Embryonic facial prominence (tissue), 1 donor: Measurements from ENCODE around the gene OLFML1.

Experiments used
- DNase-seq: peaks from one replicate; pipeline ENCODE4 v3.0.0-alpha.2; 2016; ENCODE audit errors: extremely low spot score

OLFML1 gene

DNA sequence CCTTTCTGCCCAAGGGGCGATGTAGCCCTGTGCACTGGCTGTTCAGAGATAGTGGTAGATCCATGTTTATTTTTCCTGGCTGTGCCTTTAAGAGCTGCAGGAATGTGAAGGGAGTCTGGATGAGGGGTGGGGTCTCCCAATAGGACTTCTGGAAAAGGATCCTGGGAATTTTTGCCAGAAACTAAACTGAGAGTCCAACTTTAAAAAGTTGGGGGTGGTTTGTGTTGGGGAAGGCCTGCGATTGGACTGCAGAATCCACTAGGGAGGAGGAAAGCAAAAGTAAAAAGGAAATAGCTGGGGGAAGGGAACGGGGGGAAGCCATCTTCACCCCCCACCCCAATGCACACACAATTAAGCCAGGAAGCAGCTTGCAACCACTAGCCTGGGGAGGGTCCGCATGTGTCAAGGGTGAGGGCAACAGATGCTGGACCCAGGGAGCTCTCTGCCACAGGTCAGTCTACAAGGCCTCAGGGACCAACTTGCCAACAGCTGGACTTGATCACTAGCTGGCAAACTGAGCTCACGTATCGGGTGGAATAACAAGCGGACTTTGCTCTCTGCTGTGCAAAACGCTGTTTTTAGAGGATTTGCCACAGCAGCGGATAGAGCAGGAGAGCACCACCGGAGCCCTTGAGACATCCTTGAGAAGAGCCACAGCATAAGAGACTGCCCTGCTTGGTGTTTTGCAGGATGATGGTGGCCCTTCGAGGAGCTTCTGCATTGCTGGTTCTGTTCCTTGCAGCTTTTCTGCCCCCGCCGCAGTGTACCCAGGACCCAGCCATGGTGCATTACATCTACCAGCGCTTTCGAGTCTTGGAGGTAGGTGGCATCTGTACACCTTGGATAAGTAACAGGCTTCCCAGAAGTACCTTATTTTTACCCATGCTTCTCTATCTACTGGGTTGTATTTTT lies at the start of gene OLFML1:
TSS of gene OLFML1 (plus strand) at position 321 of the 912 bp plus-strand sequence. CDS start at position 691, 370 bp downstream.
- peak; percentile 41 for DNase-seq

DNA sequence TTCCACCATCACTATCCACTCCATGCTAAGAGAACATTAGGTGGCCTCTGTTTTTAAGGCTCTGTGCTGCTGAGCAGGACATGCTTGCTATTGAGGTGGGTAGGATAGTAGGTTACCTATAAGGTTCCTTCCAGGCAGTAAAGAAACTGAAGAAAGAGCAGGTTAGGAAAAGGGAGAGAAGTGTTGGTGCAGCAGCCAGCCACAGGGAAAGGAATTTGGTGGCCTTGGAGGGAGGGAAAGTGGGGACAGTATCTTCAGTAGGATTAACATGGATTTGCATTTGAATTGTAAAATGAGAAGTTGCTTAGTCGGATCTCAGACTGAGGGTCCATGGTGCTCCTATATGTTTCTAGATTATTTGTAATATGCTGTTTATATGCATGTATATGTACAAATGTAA lies 49.2 kb upstream of the OLFML1 start:
- no peak for DNase-seq

DNA sequence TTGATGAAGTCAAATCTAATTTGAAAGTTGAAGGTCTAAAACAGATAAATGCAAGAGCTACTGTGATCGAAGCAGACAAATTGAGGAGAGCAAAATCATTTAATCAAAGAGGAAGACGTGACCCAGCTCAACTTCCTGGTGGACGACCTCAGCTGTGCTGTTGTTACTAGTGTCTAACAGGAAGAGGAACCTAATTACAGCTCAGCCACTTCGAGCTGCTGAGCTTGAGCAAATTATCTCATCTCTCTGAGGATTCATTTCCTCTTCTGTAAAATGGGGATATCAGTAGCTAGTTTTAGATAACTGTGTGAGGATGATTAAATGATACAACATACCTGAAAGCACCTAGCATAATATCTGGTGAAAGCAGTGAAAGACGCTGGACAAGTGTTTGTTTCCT lies 48.6 kb upstream of the OLFML1 start:
- DNase-seq, result no peak

DNA sequence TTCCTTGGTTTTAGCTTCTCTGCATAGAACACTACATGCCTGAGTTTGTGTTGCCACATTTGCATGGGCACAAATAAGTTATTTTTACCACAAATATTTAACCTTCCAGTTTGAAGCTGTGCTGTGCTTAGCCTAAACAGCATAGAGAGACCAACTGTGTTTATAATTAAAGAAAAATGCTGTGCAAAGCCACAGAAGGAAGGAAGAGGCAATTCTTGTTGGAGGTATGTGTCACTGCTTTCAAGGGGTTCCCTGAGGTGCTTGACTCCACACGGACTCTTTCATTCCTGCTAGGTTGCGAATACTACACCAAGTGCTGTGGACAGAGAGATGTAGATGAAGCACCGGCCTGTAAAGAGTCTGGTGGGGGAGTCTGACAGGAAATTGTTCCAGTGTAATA lies 47.6 kb upstream of the OLFML1 start:
- DNase-seq, result no peak

DNA sequence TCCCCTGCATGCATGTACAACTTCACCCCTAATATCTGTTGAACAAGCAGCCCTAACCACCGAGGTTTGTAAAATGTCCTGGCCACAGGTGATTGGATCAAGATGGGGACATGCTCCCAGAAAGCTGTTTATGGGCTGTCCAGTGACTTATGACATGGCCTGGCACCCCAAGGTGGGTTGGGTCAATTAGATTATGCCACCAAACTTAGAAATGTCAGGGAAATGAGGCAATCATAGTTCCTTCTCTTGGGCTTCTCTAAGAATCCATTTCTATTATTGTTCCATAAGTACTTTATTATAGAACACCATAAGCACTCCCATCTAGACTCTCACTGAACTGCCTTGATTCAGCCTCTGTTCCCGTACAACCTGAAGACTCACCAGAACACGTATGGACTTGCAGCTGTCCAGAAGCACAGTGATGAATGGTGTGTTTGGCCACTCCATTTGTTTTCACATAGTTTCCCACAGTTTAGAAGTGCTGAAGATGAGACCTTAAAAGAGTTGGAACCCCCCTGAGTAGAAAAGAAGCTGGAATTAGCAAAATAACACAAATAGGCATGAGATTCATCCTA lies 45.5 kb upstream of the OLFML1 start:
- DNase-seq, result no peak

DNA sequence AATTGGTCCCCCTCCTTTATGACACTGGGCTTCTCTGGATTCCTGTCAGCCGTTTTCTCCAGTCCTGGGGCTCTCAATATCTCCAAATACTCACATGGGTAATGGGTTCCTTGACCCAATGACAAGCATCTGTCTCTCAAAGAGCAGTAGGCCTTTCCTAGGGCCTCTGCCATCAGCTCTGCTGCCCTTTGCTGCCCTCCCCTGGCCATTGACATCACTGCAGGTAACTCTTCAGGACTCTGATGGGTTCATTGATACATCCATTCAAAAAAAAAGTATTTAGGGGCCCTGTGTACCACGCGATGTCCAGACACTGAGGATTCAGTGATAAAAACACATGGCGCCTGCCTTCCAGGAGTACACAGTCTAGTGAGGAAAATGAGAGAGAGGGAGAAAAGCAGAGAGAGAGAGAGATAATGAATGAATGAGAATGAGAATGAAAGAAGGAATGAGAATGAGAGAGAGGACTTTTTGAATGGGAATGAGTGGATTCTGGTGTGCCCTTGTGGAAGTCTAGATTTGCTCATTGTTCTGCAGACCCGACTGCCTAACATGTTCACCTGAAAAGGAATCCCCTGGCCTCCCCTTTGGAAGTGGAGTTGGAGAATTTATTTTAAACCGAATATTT lies 42.6 kb upstream of the OLFML1 start:
- DNase-seq, result no peak

DNA sequence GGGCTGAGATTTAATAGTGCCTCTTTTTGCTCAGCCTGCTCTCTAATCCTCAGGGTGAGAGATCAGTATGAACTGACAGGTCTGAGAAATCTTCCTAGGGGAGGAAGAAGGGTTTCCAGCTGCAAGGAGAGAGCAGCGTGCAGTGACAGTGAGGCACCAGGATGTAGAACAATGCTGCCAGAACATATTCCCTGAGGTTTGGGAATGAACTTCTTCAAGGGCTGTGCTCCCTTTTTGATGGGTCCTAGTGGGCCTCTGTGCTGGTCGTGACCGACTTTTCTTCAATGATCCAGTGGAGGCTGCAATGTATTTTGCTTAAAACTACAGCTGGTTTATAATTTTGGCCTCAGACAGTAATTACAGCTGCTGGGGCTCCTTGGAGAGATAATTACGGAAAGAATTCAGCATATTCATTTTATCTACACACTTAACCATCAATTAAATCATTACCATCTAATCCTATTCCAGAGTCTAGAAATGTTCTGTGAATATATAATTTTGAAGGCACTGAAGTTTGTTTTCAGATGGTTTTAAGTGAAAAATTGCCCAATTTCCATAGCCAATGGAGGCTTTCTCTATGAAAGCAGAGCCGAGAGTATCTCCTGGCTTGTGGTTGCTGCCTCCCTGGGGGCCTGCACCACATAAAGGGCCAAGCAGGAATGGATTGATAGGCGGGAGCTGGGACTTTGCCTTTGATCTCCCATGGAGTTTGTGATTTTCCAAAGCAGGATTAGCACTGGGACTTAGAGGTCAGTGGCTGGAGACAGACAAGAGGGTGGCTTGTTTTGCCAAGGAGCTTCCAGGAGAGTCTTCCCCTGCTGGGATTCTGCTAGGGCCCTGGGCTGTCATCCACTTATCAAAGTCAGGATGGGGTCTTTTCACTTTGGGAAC lies 41.0 kb upstream of the OLFML1 start:
- no peak for DNase-seq

DNA sequence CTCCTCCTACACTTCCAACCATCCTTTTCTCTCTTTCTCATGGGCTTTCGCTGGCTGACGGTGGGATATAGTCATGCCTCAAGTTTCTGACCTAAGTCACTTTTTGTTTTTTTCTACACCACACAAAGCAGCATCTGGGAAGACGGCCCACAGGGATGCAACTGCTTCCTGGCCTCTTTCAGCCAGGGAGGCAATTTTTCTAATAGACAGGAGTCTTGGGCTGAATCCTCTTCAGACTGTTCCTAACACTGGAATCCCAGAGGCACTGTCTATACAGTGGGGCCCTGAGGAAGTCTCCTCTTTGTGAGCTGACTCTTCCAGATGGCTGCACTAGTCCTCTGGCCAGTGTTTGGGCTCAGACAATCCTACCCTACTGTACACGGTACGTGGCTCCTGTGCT lies 39.7 kb upstream of the OLFML1 start:
- no peak for DNase-seq

DNA sequence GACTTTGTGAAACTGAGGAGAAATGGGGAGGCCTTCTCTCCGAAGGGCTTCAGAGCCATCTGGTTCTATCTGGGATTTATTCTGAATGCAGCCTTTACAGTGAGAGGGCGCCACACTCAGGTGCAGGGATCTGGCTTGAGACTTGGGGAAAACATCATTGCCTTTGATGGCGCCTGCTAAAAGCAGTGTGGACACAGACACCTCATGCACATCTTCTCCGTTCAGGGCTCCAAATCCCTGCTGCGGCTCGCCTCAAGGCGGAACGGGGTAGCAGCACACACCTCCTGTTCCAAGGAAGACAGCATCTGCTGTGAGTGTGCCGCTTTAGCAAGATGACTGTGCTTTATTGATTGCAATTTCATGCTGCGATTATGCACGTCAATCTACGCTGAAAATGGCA lies 37.1 kb upstream of the OLFML1 start:
- no peak for DNase-seq

DNA sequence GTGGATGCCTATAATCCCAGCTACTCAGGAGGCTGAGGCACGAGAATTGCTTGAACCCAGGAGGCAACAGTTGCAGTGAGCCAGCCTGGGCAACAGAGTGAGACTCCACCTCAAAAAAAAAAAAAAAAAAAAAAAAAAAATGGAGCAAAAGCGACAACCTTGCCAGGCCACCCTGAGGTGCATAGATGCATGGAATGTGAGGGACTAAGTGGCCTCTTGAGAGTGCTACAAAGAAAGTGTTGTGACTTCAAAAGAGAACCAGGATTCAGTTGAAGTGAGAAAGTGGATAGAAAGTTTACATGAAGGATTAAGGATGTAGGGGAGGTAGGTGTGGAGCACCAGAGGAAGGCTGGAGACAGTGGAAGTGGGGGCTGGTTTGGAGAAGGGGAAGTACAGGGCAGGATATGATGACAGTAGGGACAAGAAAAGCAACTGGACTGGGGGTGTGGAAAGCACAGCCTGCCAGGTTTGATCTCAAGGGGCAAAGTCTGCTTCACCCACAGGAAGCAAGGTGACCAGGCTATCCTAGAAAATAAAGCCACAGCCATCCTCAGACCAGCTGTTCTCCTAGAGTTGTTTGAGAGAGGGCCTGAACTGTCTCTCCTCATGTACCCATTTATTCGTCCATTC lies 36.0 kb upstream of the OLFML1 start:
- no peak for DNase-seq

DNA sequence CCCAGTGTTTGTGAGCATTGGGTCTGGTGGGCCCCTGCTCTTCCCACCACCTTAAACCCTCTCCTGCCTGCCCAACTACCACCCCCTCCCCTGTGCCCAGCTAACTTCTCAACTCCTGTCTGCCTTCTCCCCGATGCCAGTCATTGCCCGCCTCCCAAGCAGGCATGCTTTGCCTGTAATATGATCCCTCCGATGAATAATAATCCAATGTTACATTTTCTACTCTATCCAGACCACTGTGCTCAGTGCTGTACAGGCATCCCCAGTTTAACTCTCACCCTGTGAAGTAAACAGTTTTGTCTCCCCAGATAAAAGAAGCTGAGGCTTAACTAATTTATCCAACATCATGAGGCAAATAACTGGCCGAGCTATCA lies 35.5 kb upstream of the OLFML1 start:
- no peak for DNase-seq

DNA sequence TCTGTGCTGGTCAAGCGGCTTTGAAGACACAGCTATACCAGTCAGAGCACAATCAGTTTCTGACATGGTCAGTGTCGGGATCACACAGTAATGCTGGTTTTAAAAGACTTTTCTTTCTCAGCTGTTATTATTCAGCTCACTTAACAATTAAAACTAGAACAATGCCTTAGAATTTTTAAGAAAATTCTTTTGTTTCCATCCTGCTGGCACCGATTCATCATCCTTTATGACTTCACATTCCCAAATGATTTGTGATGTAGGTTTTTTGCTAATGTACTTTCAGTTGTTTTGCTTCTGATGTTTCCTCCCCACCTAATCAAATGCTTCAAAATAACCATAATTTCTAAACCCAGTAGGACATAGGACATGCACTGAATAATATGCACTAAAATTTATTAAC lies 34.5 kb upstream of the OLFML1 start:
- no peak for DNase-seq

DNA sequence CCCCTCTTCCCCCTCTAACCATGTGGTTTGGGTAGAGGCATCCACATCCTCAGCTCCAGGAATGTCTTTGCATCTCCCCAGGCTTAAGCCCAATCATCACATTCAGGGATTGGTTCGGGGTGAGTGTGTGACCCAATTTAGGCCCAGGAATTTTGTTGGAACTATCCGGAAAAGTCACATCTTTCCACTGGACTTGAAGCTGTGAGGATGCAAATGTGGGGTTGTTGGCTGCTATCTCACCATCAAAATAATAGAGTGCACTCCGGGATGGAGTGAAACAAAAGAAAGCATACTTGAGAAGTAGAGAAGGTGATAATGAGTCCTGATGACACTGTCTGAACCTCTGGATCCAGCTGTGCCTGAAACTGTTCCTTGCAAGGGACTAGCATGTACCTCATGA lies 33.8 kb upstream of the OLFML1 start:
- no peak for DNase-seq

DNA sequence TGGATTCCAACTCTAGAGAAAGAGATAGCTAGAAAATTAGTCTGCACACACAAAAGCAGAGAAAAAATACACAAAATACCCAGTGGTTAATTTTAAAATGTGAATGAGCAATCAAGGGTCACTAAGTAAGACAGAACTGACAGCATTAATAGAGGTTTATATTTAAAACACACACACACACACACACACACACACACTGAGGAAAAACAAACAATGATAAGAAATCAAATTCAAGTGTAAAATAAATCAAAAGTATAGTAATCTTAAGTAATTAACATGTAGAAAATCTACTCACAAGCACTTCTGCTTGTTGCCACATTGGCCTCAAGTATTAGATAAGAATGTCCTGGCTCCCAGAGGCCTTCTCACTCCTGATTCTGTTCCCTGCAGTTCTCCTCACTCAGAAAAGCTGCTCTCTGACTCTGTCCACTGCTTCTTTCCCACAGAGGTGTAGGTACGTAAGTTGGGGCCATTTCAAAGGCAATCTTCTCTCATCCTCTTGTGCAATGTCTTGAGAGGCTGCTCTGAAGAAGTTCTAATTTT lies 33.3 kb upstream of the OLFML1 start:
- DNase-seq, result no peak

DNA sequence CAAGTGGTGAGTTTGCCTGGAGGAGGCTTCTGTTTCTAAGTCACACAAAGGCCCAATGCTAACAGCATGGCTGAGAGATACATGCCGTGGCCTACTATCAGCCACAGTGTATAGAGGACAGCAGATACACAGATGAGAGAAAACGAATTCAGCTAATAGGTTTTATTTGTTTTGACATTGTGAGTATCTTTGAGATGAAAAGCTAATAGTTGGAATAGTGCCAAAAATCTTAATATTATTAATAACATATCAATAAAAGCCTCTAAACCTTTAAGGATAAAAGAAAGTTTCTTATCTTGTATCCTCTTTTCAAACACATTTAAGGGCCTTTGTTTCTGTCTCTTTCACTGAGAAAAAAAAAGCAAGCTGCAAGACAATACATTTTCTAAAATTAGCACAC lies 30.5 kb upstream of the OLFML1 start:
- DNase-seq, result no peak

DNA sequence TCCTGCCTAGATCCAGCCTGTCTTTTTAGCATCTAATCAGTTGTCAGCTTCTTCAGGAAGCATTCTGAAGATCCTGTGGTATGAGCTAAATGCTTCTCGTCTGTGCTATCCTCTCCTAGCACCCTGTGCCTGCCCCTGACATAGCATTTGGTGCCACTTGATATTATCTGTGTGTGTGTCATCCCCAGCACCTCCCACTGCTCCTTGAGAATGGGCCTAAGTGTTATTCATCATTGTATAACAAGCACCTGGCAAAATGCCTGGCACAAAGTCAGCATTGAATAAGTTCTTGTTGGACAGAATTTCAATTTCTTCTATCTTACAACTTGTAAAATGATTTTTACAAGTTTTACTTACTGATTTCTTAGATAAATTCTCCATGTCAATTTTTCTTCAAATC lies 28.1 kb upstream of the OLFML1 start:
- DNase-seq, result no peak

DNA sequence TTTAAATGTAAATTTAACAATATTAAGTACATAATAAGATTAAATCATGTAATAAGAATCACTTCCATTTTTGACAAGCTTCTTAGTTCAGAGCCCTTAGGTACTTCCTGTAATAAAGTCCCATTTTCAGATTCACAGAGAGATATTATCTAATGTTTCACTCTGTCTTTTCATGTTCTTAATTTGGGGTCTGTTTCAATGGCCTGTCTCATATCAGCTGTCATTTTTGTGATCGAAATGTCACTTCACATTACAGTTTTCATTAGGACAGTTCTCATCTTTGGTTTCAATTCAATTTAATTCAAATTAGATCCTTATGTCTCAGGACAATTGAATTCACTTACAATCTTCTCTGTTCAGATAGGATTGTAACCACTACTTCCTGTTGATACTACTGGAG lies 22.6 kb upstream of the OLFML1 start:
- no peak for DNase-seq

DNA sequence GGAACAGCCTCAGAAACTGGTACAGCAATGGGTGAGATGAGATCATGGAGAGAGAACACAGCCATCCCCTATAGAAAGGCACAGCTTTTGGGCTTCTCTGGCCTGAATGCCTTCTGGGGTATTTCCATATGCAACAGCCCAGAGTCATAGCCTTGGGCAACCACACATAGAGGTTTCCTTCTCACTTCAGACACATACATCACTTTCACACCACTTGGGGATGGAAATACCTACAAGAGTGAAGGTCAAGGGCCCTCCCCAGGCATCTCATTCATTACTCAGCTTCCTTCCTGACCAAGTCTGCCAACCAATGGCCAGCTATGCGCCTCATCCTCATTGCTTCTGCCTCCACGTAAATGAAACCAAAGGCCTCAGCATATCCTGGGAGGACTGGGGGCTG lies 17.7 kb upstream of the OLFML1 start:
- DNase-seq, result no peak

DNA sequence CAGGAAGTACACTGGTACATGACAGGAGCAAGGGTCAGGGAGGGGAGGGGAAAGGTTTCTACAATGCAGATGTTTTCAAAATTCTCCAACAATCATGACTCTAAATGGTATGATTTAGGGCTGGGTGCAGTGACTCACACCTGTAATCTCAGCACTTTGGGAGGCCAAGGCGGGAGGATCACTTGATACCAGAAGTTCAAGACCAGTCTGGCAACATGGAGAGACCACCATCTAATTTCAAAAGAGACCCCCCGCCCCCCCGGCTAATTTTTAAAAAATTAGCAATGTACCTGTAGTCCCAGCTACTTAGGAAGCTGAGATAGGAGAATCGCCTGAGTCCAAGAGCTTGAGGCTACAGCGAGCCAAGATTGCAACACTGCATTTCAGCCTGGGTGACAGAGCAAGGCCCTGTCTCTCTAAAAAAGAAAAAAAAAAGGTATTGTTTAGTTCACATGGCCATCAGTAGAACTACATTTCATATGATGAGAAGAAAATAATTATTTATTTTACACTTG lies 15.9 kb upstream of the OLFML1 start:
- DNase-seq, result no peak

DNA sequence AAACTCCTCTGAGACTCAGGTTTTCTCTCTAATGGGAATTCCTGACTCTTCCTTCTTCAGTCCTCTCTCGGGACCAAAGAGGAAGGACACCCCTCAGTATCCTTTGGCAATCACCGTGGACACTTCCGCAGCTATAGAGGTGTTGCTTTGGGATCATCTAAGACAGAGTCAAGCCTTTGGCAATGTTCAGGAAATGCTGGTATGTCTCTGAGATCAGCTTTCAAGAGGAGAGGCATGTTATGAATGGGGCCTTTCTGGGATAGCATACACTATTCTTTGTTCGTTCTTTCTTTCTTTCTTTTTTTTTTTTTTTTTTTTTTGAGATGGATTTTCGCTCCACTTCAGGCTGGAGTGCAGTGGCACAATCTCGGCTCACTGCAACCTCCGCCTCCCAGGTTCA lies 14.2 kb upstream of the OLFML1 start:
- no peak for DNase-seq

DNA sequence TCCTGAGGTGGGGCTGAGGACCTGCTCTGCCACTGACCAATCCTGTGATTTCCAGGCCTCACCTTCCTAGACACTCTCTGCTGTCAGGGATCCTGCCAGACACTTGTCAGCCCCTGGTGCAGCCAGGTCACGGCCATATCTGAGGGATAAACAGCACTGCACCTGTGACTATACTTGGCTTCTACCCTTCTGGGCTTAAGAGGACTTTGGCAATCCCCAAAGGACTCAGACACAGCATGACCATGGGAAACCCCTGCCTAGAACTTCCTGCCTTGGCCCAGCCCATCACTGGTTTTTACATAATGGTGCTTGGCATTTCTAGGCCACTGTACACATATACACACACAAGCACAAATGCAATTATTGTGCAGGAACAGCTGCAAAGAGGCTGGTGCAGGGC lies 11.6 kb upstream of the OLFML1 start:
- DNase-seq, result no peak
